Measurements from ENCODE around the gene OR5D18.
"Not testable (repeated sequence)": the region's sequence is repeated elsewhere in the genome, so short reads cannot be mapped to it uniquely, and the experiment has no call there.

OR5D18 gene

DNA sequence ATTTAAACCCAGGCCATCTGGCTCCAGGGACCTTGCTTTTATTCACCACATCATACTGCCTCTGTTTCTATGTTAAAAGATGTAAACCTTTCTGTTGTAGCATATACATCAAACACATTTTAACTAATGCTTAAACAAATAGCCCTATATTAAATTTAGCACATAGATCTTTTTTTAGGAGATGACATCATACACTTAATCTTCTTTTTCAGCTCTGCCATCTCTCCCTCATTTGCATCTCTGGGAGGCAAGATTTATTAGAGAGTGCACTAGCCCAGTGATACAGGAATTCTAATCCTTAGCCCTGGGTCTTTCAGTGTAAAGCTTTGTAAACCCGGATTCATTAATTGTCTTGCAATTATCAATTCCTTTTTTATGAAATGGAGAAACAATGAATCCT lies 32.7 kb downstream of the OR5D18 start:
- no peaks in the 10 kb centered on the region for H3K36me3 ChIP-seq (ENCODE audit: control insufficient read depth in 2 of 2, insufficient read depth in 2 of 2, low read length in 2 of 2)
- H3K27me3 ChIP-seq (ENCODE audit: control insufficient read depth in 1 of 2, insufficient read depth in 2 of 2, low read length in 2 of 2) = no peaks in the 10 kb centered on the region
- no peak overlapping the region for H3K9ac ChIP-seq (ENCODE audit: low read length in 2 of 2)
- H3K4me3 ChIP-seq (ENCODE audit: low read length in 2 of 2) = no peak overlapping the region
- no peaks in the 10 kb centered on the region for H3K4me1 ChIP-seq (ENCODE audit: control insufficient read depth, insufficient read depth, low read length)
- H3K9me3 ChIP-seq (ENCODE audit: control insufficient read depth in 2 of 2, low read length in 2 of 2) = no peaks in the 10 kb centered on the region
- H3K27ac ChIP-seq (ENCODE audit: low read length) = no peak overlapping the region

GRCh38 chr11:55854704-55855103 lies 35.3 kb downstream of the OR5D18 start:
- Histone ChIP-seq H3K4me1 (ENCODE audit: control insufficient read depth, insufficient read depth, low read length) (no peaks in the 10 kb centered on the region), H3K9me3 (ENCODE audit: control insufficient read depth in 2 of 2, low read length in 2 of 2) (no peaks in the 10 kb centered on the region), H3K27me3 (ENCODE audit: control insufficient read depth in 1 of 2, insufficient read depth in 2 of 2, low read length in 2 of 2) (no peaks in the 10 kb centered on the region)

GRCh38 chr11:55867354-55867753 lies 47.9 kb downstream of the OR5D18 start:
- not testable (repeated sequence) for H3K9me3 ChIP-seq (ENCODE audit: control insufficient read depth in 2 of 2, low read length in 2 of 2); H3K9ac ChIP-seq (ENCODE audit: low read length in 2 of 2); H3K4me1 ChIP-seq (ENCODE audit: control insufficient read depth, insufficient read depth, low read length); H3K27ac ChIP-seq (ENCODE audit: low read length); H3K27me3 ChIP-seq (ENCODE audit: control insufficient read depth in 1 of 2, insufficient read depth in 2 of 2, low read length in 2 of 2); H3K36me3 ChIP-seq (ENCODE audit: control insufficient read depth in 2 of 2, insufficient read depth in 2 of 2, low read length in 2 of 2); H3K4me3 ChIP-seq (ENCODE audit: low read length in 2 of 2)

More at GRCh38 chr11:55854704-55855103, 35.3 kb downstream of the OR5D18 start:
- no peak overlapping the region for H3K27ac ChIP-seq (ENCODE audit: low read length)
- H3K36me3 ChIP-seq (ENCODE audit: control insufficient read depth in 2 of 2, insufficient read depth in 2 of 2, low read length in 2 of 2) = no peaks in the 10 kb centered on the region
- no peak overlapping the region for H3K9ac ChIP-seq (ENCODE audit: low read length in 2 of 2)
- H3K4me3 ChIP-seq (ENCODE audit: low read length in 2 of 2) = no peak overlapping the region
